Urothelium cell line (cell line): ENCODE results near the gene KCNJ16.

Experiments used
- DNase-seq: peaks from one replicate; pipeline ENCODE4 v3.0.0; 2011; ENCODE audit warnings: low spot score, mixed read lengths
- FAIRE-seq: peaks from 2 replicates; lab custom pipeline; 2011; peaks lifted over from hg19 to GRCh38; lab: Jason Lieb, UNC

The KCNJ16 gene

DNA sequence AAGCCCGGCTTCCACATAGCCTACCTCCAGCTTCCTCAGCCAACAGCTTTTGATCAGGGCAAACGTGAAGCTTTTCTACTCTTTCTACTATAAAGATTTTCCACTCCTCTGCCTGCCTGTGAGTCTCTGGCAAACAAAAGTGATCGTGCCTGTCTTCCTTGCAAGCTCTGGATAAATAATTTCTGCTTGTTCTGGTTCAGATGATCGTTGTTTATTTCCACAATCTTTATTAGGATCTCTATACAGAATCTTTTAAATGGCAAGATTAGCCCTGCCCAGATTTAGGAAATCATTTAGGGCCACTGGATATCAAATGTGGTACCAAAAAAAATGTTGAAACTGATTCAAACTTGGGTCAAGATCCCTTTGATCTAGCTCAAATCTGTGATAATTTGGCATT lies 20.4 kb downstream of the KCNJ16 start:
- DNase-seq (no peak), FAIRE-seq (no peak)

DNA sequence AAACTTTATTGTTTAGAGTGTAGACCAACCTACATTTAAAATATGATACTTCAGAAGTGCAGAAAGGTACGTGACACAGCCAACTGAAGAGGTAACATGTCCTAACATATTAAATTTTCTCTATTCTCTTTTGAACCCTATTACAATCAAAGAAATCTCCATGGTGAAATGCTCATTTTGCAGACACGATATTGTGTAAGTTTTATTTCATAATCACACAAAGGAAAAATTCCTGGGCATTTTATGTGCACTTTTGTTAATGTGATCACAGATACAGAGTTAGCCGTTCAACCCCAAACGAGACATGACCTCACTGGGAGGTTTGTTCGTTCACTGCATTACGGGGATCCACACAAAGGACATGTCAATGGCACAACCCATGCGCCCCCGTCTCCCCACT lies 21.8 kb downstream of the KCNJ16 start:
- no peak for DNase-seq
- no peak for FAIRE-seq

DNA sequence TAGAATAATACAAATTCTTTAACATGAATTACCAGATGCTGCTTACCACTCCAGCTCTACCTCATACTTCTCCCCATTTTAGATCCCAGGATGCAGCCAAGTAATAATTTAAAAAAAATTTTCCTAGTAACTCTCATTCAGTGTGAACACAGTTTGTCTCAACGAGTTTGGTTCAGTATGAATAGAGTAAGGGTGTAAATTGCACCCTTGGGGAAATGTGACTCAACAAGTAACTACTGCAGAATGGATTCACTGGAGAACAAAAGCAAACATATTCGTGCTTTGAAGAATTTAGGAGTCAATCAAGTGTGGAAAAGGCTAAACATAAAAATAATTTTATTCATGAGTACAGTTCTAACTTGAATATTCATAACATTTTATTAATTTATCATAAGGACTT lies 23.0 kb downstream of the KCNJ16 start:
- no peak for DNase-seq
- FAIRE-seq = no peak

DNA sequence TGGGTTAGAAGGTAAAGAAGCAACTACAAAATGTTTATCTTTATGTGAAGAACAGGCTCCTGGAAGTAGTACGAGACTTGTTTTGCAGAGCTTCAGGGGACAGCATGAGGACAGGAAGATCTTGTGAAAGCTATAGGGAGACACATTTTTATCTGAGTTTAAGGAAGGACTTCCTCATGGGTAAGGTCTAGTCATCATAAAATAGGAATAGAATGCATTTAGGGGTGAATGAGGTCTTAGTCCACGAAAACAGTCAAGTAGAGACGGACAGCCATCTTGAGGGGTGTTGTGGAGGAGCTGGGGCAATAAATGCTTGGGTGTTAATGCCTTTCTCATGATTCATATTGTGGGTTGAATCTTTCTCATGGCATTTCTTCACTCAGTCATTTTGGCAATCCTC lies 24.3 kb downstream of the KCNJ16 start:
- no peak for FAIRE-seq
- no peak for DNase-seq

DNA sequence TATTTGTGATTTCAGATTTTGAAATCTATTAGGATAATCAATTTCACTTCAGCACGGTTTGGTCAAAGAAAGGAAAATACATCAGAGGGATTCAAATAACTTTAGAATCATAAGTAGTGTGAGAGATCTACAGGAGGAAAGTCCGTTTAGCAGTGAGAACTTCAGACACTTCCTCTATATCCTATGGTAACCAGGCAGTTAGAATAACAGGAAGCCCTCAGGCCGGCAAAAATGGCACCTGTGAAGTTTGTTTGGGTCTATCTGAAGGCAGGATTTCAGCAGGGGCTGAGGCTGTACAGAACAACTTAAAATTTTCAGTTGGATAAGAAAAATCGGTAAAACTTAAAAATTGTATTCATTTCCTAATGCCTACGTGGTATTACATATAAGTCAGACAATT lies 24.9 kb downstream of the KCNJ16 start:
- no peak for FAIRE-seq
- DNase-seq = no peak

DNA sequence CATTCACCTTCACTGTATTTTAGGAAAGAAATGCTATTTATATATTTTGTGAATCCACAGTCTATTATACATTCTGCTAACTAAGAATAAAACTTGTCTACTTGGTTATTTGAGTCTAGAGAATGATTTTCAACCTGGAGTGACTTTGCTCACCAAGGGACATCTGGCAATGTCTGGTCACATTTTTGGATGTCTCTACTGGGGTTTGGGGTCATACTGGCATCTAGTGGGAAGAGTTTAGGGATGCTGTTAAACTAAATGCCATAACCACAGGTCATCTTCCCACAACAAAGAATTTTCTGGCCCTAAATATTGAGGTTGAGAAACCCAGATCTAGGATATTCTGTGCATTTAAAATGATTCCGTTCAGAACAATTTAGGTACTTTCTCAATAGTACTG lies 26.0 kb downstream of the KCNJ16 start:
- FAIRE-seq = no peak
- DNase-seq = no peak

DNA sequence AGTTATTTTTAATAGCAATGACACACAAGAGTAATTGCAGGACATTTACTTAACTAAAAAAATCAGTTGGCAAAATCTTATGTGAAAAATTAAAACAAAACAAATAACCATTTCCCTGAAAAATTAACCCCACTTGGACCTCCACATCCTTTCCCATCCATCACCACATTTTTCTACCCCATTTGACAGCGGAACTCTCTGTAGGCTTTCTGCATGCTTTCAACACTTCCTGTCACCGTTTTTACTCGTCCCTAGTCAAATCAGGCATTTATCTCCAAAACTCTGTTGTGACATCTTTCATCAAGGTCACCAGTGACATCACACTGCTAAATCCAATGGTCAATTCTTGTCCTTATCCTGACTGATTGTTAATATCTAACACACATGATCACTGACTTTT lies 27.5 kb downstream of the KCNJ16 start:
- no peak for FAIRE-seq

DNA sequence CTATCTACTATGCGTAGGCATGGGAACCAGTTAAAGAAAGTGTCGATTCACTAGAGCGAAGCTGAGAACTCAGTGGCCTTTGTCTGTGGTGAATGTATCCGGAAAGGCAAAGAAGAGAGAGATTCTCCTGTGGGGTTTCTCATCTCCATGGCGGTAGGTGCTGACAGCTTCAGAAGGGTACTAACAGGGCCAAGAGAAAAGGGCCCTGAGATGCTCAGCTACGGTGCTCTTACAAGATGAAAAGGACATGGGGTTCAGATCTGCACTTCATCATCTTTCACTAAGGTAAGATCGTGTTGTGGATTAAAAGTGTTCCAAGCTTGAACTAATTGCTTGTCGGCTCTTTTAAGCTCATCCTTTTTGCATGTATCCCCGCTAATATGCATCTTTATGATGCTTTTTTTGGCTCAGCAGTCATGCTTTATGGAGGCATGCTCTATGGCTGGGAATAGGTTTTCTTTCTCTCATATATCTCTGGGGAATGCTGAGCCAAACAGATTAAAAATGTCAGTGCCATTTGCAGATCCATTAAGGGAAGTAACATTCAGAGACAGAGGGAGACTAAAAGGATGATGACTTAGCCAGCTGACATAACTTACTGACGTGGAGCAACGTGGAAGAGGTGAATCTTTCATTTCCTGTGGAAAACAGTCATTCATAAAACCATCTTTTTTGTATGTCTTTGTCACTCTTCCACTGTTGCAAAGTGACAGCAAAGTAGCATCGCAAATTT lies 29.9 kb downstream of the KCNJ16 start:
- FAIRE-seq = no peak
- DNase-seq = no peak

More for the DNA sequence above, 27.5 kb downstream of the KCNJ16 start:
- no peak for DNase-seq

DNA sequence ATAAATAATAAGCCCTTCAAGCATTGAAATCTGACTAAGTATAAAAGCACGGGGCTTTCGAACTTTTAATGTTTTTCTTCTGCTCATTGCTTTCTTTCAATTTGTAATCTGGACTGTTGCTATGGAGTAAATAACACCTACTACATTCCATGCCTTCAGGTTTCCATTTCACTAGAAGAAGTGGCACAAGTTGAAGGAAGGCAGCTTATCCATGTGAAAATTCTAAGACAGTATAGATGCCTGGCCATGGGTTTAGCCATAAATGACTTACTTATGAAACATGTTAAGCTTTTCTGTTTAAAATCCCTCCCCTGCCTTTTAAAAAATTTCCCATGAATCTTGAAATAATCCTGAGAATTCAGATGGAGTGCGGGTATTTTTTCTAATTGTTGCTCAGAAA lies 30.6 kb downstream of the KCNJ16 start:
- FAIRE-seq = no peak
- DNase-seq = no peak

DNA sequence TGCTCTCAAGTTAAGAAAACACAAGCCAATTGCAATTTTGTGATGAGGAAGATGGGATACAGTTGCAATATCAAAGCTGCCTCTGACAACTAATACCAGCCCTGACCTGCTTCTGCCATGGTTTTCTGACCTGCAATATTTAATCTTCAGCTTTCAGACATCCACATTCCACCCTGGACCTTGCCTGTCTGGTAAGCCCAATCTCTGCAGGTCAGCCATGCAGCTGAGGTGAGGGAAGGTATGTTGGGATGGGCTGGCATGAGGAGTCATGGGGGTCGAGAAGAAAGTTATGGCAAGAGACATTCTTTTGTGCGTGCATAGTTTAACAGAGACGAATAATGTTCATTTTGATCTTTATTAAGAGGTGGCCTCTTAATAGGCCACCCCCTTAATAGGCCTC lies 31.5 kb downstream of the KCNJ16 start:
- FAIRE-seq = peak; percentile 69

DNA sequence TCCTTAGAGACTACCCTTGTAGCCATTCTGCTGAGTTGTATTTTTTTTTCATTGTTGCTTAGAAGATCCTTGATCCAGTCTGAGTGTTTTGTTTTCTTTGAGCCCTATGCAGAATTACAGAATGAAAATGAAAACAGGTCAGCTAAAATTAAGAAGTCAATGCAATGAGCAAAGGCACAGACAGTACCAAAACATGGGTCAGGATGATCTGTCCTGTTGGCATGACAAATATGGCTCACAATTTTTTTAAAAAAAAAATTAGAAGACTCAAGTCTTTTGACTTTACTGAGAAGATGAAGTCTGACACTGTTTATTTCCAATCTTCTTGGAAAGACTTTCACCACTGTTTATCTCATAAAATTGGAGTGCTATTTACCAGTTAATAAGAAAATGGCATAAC lies 32.4 kb downstream of the KCNJ16 start:
- no peak for FAIRE-seq
- DNase-seq = no peak

More for the DNA sequence above, 31.5 kb downstream of the KCNJ16 start:
- no peak for DNase-seq

DNA sequence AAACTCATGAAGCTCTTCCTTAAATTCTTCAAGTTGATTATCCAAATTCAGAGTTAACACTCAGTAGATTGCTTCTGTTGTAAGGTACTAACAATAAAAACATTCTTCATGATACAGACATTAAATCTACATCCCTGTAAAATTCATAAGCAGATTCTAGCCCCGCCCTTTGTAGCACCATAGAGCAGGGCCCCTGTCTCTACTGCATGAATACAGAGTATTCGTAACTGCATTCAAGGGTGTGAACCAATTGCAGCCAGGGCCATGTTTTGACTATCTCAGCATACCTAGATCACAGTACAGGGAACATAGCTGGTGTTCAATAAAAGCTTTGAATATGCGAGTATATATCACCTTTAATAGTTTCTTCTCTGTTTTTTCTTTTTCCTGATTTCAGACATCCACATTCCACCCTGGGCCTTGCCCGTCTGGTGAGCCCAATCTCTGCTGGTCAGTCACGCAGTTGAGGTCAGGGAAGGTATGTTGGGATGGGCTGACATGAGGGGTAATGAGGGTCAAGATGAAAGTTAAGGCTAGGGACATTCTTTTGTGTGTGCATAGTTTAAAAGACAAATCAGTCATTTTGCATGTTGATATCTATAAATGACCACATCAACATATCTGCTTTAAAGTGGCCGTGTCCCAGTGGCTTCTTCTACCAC lies 33.0 kb downstream of the KCNJ16 start:
- no peak for FAIRE-seq
- DNase-seq = no peak

DNA sequence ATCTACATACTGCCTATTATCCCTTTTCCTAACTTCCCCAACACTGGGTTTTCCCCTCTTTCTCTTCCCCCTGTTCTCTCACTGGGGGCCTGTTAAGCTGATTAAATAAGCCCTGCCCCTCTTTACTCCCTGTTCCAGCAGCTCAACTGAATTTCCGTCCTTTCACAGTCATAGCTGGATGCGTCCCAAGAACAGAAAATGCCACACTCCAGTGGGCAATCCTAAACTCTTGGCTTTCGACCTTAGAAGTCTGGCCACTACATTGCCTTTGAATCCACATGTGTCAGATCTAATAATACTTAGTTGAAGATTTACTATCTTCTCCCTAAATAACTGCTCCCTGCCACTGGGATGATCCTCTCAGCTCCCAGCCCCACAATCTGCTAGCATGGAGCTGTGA lies 34.5 kb downstream of the KCNJ16 start:
- DNase-seq (no peak), FAIRE-seq (no peak)

DNA sequence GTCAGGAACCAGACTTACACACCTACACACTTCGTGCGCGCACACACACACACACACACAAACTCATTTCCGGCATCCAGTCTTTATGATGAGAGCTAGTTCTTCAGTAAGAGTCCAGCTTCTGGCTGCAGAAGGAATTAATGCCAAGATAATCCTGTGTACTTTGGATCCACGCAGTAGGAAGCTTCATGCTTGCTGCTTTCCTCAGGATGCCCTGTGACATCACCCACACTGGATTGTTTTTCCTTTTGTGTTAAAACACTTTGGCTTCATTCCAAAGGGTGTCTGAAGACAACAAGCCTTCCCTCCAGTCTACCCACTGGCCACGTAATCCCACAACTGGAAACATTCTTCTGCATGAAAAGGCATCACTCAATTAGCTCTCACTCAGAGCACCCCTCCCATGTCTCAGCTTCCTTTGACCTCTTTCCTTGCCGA lies 35.4 kb downstream of the KCNJ16 start:
- FAIRE-seq = peak; percentile 42
- no peak for DNase-seq

DNA sequence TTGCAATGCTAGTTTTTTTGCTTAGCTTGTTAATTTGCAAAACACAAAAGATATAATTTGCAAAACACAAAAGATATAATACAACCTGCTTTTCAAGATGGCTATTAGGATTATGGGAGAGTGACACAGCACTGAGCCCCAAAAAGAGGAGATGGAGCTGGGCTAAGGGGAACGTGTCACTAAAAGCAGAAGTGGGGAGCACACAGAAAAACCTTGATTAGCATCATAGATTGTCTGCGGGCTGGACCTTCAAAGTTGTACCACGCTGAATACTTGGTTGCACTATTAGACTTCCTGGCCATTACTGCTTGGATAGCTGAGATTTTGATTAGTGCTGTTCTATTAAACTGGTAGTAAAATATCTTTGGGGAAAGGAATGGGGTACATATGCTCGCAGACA lies 36.2 kb downstream of the KCNJ16 start:
- no peak for FAIRE-seq
- no peak for DNase-seq

DNA sequence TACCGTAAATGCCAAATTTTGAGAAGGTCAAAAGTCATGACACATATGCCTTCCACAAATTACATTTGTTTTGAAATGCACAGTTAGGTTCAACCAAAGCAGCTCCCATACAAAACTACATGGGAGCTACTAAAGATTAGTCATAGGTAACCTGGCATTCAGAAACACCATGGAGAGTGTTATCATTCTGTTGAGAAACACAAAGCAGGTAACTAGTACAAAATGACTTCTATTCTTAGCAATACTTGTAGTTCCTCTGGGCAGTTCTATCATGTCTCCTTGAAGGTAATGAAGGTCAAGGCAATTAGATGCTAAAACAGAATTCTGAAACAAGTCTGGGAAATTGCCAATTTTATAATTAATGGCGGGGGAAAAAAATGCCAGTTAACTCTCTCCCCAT lies 39.4 kb downstream of the KCNJ16 start:
- FAIRE-seq (no peak), DNase-seq (no peak)

DNA sequence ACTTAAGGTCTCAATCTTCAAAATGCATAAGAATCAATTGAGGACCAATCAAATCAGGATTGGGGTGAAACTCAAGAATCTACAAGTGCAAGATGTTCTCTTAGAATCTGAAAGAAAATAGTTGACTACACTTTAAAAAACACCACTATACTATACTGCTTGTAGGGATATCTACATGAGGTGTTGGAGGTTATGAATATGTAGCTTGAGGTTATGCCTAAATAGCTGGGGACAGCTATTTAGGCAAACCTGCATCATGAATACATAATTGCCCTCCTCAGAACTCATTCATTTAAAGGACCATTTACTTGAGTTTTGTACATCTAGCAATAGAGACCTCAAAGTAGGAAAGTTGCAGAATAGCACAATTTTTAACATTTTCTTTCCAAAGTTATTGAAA lies 40.1 kb downstream of the KCNJ16 start:
- FAIRE-seq (no peak), DNase-seq (no peak)

DNA sequence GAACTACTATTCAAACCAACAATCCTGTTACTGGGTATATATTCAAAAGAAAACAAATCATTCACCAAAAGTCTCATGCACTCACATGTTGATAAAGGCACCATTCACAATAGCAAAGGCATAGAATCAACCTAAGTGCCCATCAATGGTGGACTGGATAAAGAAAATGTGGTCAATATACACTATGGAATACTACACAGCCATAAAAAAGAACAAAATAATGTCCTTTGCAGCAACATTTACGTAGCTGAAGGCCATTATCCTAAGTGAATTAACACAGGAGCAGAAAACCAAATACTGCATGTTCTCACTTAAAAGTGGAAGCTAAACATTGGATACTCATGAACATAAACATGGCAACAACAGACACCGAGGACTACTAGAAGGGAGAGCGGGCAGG lies 41.9 kb downstream of the KCNJ16 start:
- FAIRE-seq = no peak
- no peak for DNase-seq

DNA sequence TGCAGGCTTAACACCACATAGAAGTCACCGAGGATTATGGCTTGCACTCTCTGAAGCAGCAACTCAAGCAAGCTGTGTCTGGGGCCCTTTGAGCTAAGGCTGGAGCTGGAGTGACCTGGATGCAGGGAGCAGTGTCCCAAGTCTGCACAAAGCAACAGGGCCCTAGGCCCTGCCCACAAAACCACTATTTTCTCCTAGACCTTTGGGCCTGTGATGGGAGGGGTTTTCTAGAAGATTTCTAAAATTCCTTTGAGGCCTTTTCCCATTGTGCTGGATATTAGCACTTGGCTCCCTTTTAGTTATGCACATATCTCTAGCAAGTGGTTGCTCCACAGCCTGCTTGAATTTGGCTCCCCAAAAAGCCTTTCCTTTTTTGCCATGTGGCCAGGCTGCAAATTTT lies 44.5 kb downstream of the KCNJ16 start:
- no peak for DNase-seq
- no peak for FAIRE-seq

DNA sequence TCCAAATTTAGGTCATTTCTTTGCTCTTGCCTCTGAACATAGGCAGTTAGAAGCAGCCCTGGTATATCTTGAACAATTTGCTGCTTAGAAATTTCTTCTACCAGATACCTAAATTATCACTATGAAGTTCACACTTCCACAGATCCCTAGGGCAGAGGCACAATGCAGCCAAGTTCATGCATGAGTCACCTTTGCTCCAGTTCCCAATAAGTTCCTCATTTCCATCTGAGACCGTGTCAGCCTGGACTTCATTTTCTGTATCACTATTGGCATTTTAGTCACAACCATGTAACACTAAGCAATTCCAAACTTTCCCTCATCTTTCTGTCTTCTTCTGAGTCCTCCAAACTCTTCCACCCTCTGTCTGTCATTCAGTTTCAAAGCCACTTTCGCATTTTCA lies 45.0 kb downstream of the KCNJ16 start:
- DNase-seq = no peak
- no peak for FAIRE-seq

DNA sequence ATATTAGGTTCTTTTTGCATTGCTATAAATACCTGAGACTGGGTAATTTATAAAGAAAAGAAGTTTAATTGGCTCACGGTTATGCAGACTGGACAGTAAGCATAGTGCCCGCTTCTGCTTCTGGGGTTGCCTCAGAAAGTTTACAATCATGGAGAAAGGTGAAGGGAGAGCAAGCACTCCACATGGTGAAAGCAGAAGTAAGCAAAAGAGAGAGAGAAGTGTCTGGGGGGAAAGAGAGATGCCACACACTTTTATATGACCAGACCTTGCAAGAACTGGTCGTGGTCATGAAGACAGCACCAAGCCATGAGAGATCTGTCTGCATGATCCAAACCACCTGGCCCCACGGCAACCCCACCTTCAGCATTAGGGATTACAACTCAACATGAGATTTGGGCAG lies 45.4 kb downstream of the KCNJ16 start:
- DNase-seq (no peak), FAIRE-seq (no peak)

DNA sequence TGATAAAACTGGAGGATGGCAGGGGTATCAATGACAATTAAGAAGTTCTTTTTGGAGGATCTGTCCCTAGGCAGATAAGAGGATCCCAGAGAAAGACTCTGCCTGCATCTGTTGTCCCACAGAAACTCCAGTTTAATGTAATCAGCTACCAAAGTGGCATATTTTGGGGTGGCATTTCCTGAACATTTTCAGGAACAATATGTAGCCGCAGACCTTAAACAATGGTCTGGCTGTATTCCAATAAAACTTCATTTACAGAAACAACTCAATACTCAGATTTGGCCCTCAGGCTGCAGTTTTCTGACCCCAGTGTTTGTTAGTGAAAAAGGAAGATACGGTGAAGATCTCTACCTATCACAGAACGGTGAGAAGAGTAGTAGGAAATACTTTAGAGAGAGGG lies 46.1 kb downstream of the KCNJ16 start:
- DNase-seq (no peak), FAIRE-seq (no peak)

DNA sequence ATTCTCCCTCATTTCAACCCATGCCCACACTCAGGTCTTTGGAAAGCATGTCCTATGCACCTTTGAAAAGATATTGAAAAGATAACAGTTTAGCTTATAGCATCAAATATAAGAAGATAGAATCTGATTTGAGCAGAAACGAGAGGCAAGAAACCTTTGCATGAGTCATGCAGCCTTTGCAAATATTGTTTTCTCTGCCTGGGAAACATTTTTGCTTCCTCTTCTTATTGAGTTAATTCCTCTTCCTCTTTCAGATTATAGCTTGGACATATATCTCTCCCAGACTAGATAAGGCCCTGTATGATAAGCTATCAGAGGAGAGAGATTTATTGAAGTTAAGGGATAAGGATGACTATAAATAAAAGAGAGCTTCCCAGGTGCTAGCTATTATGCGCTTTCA lies 48.2 kb downstream of the KCNJ16 start:
- FAIRE-seq = no peak

More for the DNA sequence above, 48.2 kb downstream of the KCNJ16 start:
- no peak for DNase-seq
